Suppressor macrophage (primary cell): Measurements from ENCODE around the gene GPX1.
"Not testable (repeated sequence)": the region's sequence is repeated elsewhere in the genome, so short reads cannot be mapped to it uniquely, and the experiment has no call there.

Source experiments
- DNase-seq, 4 experiments: peaks; one replicate each; pipeline ENCODE4 v3.0.0-alpha.2; 2020 to 2022

The GPX1 gene

DNA sequence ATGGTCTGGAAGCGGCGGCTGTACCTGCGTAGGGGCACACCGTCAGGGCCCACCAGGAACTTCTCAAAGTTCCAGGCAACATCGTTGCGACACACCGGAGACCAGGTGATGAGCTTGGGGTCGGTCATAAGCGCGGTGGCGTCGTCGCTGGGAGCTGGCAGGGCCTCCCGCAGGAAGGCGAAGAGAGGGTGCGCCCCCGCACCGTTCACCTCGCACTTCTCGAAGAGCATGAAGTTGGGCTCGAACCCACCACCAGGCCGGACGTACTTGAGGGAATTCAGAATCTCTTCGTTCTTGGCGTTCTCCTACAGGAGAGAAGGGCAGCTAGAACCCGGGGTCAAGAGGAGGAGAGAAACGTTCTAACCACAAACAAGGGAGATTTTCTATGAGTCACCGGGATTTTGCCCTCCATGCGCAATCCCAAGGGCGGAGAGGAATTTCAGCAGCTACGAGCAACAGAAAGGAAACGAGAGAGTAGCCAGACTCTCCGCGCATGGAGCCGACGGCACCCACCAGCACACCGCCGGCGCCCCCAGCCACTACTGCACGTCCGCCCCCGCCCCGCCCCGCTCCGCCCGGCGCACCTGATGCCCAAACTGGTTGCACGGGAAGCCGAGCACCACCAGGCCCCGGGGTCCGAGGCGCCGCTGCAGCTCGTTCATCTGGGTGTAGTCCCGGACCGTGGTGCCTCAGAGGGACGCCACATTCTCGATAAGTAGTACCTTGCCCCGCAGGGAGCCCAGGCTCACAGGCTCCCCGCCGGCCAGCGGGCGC lies 523 bp downstream of the GPX1 start:
- DNase-seq, result peak; percentile 66 to 82 (median 76)

DNA sequence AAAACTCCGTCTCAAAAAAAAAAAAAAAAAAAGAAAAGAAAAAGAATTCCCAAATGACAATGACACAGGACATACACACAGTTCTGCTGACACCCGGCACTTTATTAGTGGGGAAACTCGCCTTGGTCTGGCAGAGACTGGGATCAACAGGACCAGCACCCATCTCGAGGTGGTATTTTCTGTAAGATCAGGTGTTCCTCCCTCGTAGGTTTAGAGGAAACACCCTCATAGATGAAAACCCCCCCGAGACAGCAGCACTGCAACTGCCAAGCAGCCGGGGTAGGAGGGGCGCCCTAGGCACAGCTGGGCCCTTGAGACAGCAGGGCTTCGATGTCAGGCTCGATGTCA lies 1.1 kb downstream of the GPX1 start:
- DNase-seq, result peak in 3 of 4 experiments; percentile 19 to 23 (median 22)

DNA sequence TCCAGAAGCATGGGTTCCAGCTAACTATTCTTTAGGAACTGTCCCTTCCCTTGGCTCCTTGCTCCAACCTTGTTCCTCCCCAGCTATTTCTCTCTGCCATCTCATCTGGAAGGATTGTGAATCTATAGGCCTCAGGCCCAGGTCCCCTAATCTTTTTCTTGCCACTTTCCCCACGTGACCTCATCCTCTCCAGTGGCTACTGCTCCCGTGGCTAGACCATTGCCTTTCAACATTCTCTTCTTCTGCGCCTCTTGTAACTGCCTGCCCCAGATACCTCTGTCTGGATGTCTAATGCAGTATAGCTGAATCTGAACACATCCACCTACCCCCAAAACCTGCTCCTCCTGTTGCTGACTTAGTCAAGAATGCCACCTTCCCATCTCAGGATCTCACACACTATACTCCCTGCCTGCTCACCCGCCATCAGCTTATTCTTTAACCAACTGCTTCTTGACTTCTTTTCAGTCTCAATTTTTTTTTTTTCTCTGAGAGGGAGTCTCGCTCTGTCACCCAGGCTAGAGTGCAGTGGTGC lies 5.2 kb downstream of the GPX1 start:
- peak in 3 of 4 experiments; percentile 39 to 51 (median 43) for DNase-seq

DNA sequence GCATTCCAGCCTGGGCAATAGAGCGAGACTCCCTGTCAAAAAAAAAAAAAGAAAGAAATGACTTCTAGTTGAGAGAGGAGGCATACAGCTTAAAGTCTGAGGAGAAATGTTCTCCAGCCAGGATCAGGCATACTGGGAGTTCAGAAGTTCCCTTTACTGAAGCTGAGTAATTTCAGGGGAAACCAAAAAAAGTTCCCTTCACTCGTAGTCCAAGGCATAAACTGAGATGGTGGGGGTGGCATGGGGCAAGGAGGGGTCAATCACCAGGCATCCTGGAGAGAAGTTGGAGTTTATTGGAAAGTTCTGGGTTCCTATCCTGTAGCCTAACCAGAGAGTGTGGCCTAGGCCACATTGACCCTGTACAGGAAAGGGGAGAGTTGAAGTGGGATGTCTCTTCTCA lies 5.9 kb downstream of the GPX1 start:
- peak; percentile 39 to 77 (median 69) for DNase-seq

DNA sequence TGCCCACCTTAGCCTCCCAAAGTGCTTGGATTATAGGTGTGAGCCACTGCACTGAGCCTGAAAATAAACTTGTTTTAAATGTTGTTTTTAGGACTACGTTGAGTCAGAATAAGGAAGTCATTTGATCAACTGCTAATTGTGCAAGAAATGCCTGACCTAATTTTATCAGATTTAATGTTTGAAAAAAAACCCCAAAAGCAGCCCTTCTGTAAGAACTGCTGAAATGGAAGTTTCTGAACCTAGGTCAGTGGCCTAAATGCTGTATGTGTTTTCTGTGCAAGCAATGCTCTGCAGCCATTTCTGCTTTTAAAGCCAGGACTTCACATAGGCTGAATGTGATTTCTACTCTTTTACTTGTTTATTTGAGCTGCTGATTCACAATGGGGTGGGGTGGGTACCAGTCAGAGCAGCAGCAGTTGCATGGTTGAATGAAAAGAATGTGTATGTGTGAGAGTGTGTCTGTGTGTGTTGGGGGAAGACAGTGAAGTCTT lies 6.6 kb downstream of the GPX1 start:
- DNase-seq, result peak; percentile 75 to 96 (median 86)

DNA sequence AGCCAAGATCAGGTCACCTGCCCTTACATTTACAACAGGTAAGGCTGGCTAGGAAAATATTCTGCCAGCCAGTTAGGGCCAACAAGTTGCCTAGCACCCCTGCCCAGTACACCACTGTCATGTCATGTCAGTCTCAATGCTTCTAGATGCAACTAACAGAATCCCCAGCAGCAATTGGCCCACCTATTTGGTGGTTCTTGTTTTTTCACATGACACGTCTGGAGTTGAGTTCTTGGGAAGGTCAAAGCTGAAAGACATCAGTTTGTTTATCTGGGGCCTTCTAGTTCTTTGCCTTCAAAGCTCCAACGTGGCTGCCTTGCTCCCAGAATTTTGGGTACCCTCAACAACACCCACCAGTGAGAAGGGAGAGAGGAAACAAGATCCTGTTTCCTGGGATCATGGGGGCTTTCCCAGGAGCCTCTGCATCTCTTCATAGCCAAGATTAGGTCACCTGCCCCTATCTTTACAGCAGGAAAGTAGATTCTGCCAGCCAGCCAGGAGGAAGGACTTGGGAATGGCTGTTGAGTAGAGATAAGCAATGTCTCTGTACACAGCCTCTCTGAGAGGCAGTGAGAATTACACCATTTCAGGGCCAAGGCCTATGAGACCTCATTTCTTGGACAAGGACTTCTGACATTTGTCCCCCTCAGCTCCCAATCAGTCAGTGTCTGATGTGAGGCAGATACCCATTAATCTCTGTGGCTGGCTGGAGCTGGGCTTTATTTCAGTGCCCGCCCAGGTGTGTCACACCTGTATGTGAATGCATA lies 8.6 kb downstream of the GPX1 start:
- peak in 3 of 4 experiments; percentile 36 to 50 (median 43) for DNase-seq

DNA sequence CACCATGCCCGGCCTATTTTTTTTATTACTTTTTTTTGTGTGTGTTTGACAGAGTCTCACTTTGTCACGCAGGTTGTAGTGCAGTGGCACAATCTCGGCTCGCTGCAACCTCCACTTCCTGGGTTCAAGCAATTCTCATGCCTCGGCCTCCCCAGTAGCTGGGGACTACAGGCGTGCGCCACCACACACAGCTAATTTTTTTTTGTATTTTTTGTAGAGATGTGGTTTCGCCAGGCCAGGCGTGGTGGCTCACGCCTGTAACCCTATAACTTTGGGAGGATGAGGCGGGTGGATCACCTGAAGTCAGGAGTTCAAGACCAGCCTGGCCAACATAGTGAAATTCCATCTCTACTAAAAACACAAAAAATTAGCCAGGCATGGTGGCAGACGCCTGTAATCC lies 9.8 kb downstream of the GPX1 start:
- DNase-seq, result not testable (repeated sequence)

DNA sequence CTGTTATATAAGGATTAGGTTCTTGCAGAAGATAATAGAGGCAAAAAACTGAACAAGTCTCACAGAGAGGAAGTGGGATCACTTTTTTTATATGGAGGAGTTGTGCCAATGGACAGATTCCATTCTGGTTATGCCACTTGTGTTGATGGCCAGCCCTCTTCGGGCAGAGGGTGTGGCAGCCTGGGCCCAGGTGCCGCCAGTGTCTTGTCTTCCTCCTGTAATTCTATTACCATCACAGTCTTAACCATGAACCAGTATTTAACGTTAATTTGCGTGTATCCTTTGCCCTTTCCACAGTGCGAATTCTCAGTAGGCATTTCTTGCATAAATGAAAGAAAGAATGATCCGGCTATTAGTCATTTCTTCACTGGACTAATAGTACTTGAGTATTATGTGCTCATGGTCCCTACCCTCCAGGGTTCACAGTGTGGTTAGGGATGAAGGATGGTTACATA lies 11.3 kb downstream of the GPX1 start:
- DNase-seq, result peak in 3 of 4 experiments; percentile 44 to 65 (median 59)

DNA sequence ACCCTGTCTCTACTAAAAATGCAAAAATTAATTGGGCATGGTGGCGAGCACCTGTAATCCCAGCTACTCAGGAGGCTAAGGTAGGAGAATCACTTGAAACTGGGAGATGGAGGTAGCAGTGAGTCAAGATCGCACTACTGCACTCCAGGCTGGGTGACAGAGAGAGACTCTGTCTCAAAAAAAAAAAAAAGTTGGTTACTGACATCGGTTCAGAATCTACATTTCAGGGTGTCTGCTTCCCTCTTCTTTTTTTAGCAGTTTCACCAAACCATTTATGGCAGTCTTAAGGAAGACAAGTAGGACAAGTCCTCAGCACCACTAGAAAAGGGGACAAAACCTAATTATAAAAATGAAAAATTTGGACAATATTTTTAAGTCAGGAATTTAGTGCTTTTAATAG lies 15.0 kb downstream of the GPX1 start:
- DNase-seq, result peak; percentile 38 to 83 (median 70)

DNA sequence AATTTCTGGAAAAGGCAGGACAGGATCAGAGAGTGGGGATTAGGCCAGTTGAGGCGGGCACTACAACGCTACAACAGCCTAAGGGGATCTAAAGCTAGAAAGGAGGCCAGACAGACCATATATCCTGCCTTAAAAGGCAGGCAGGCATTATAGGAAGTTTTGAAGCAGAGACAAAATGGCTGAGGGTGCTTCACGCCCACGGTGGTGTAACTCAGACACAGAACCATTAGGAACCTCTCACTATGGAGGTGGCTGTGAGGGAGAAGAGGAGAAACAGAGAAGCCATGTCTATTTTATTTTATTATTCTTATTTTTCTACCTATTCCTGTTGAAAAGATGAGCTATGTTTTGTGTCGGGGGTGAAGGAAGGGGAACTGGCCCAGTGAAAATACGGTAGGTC lies 16.2 kb downstream of the GPX1 start:
- peak; percentile 39 to 62 (median 56) for DNase-seq

DNA sequence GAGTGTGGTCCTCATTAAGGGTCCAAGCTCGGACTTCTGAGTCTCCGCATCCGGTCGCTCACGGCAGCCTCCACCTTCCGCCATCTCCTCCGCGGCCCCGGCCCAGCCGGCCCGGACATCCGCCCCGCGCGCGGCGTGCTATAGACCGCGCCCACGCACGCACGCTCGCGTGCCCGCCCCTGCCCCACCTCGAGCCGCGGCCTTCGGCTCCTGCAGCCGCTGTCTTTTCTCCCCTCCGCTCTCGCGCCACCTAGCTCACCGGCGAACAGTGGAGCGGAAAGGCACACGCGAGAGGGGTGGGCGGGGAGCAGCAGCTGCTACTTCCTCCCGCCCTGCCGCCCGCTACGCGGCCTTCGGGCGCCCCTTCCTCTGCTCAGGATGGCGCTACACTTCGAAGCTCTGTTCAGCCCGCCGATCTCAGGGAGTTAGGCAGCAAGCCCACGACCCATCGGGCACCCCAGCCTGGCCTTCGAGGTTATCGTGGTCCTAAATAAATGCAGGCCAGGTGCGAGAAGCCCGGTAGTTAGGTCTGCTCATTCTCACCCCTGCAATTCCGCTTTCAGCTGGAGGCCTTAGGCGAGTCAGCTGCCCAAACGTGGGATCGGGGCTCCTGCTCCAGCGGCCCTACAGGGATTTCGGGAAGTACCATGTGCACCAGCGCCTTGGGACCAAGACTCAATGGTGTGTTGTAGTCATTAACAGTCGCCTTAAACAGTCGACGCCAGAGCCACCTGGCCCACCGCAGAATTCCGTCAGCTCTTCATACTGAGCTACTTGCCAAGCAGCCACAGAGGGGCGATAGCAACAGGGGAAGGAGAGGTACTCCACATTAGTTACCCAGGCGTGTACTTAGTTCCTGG lies 18.0 kb downstream of the GPX1 start, which contains the start of gene USP4:
Gene USP4 (minus strand): TSS at position 113 of the 860 bp plus-strand sequence. CDS start 29 bp downstream, at position 84.
- peak; percentile 92 to 98 (median 96) for DNase-seq

DNA sequence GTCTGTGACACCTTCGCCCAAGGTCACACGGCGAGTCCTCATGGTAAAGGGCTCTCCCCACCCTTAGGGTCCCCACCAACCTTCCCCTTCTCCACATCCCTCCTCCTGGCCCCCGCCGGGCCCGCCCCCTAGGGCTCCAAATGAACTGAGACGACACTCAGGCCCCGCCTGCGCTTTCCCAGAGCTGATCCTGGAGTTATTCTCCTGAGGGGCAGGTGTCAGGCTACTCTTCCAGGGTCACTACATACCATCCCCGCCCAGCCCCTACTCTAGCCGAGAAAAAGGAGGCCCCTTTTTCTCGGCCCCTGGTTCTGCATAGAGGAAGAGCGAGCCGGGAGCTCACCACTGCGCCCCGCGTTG lies 18.6 kb downstream of the GPX1 start:
- peak; percentile 28 to 58 (median 36) for DNase-seq

DNA sequence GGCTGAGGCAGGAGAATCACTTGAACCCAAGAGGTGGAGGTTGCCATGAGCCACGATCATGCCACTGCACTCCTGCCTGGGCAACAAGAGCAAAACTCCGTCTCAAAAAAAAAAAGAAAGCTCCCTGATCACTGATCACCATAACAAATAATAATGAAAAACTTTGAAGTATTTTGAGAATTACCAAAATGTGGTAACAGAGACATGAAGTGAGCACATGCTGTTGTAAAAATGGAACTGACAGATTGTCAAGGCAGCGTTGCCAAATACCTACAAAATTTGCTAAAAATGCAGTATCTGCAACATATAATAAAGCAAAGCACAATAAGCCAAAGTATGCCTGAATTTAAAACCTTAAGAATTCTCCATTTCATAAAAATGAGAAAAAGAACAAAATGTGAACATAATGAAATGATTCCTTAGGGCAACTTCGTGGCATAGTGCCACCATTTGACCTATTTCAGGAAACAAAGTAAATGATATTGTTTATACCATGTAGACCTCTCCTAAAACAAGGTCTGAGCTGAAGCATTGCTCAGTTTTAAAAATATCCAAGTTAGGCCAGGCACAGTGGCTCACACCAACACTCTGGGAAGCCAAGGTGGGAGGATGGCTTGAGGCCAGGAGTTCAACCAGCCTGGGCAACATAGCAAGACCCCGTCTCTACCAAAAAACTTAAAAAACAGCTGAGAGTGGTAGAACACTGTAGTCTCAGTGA lies 24.1 kb downstream of the GPX1 start:
- no peak for DNase-seq

DNA sequence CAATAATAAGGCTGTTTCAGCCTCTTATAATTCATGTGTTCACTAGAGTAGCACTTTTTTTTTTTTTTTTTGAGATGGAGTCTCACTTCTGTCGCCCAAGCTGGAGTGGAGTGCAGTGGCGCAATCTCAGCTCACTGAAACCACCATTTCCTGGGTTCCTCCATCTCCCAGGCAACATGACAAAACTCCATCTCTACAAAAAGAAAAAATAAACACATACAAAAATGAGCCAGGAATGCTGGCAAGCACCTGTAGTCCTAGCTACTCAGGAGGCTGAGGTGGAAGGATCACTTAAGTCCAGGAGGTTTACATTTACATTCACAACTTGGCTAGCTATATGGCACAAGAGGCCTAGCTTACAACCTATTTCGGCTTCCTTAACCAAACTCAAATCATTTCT lies 25.1 kb downstream of the GPX1 start:
- DNase-seq, result peak; percentile 52 to 80 (median 77)

DNA sequence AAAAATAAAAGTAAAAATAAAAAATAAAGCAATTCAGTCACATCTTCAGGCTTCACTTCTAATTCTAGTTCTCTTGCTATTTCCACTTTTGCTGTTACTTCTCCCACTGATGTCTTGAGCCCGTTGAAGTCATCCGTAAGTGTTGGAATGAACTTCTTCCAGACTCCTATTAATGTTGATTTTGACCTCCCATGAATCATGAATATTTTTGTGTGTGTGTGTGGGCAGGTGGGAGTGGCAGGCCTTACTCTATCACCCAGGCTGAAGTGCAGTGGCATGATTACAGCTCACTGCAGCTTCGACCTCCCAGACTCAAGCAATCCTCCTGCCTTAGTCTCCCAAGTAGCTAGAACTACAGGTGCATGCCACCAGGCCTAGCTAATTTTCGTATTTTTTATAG lies 29.0 kb downstream of the GPX1 start:
- DNase-seq, result peak in 3 of 4 experiments; percentile 15 to 57 (median 28)

DNA sequence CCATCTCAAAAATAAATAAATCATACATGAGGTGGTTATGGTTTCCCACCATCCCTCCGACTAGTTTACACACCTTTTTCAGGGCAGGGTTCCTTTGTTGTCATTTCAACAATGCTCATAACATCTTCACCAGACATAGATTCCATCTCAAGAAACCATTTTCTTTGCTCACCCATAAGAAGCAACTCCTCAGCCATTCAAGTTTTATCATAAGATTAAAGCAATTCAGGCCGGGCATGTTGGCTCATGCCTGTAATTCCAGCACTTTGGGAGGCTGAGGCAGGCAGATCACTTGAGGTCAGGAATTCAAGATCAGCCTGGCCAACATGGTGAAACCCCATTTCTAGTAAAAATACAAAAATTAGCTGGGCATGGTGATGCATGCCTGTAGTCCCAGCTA lies 29.8 kb downstream of the GPX1 start:
- not testable (repeated sequence) for DNase-seq

DNA sequence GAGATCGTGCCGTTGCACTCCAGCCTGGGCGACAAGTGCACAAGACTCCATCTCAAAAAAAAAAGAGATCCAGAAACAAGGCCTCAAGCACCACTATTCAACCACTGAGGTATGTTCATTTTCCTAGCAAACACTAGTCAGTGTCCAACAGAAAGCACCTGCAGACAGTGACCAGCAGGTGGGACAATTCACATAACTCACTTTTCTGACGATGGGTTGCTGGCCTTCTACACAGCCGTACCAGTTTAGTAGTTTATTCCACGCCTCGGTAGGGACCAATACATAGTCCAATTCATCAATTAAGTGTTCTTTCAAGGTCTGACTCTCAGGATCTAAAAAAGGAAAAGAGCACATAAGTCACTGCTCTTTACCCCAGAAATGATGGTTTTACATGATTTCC lies 30.7 kb downstream of the GPX1 start:
- peak in 1 of 4 experiments; percentile 17 for DNase-seq

DNA sequence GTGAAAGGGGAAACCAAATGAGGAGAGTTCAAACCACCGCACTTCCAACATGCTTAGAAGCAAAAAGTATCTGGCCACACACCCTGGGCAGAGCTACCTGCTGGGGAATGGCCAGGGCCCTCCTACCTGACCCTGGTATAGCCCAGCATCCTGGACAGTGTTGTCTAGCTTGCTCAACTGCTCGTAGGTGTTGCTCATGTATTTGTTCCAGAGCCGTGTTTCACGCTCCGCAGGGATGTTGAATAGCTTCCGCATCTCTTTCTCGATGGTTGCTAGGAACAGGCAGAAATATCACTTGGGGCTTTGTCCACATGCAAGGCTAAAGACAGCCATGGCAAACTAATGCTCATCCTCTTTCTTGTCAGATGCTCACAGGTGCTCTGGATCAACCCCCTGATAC lies 33.4 kb downstream of the GPX1 start:
- DNase-seq, result no peak

DNA sequence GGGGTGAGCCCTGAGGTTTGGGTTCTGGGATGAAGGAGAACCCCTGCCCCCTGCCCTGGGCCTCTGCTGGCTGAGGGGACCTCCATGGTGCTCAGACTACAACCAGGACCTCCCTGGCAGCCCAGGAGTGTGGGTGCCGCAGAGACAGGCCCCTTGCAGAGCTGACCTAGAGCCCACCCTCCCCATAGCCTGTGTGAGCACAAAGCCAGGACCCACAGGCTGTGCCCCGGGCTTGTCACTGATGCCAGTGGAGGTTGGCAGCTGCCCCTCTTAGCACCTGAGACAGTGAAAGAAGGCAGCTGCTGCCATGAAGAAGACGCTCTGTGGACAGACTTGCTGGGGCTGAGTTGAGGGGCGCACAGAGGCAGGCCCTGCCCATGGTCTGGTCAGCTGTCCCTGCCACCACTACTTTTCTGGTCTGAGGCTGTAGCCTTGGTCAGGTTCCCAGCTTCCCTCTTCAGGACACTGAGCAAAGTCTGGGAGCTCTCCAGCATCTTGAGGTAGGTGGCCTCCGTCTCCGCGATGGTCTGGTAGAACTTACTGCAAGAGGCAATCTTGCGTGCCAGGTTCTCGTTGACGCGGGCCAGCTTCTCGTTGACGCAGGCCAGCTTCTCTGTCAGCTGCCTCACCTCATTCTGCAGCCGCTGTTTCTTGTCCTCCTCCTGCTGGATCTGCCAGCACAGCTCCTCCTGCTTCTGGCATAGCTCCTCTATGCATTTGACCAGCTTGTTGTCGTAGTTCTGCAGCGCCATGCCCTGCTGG lies 41.3 kb downstream of the GPX1 start:
- no peak for DNase-seq

DNA sequence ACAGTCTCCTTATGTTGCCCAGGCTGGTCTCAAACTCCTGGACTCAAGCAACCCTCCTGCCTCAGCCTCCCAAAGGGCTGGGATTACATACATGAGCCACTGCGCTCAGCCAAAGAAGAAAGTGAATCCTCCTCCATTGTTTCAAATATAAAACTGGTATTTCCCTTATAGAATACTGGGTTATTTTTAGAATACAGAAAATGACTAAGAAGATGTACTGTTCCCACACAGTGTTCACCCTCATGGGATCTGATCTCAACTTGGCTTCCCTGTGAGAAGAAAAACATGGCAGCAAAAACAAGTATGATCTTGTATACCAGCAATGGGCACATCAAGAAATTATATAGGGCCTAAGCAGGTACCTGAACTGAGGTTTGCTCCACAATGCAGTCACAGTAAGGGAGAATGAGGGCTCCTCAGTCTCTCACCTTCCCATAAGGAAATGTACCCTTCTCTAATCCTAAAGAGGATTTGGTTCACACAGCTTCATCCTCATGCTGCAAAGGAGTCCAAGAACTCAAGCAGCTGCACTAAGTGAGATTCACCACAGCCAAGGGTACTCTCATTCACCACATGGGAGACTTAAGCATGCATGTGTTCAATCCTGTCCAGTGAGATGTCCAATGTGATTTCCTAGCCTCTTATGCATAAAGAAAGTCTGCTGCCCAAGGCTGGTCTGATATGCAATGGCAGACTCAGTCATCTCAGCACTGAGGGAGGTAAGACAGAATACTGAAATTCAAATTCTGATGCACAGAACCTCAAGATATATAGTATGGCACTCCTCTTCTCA lies 44.1 kb downstream of the GPX1 start:
- peak; percentile 19 to 80 (median 58) for DNase-seq
